Activated CD8-positive, alpha-beta T cell treated with anti-CD3 and anti-CD28 coated beads, Interleukin-2, amount 10 ng/mL, durations not matched to agents 7 days and 5 days (primary cell): ENCODE measurements around the gene KIFBP. TPM values are rescaled to one million over a fixed set of nuclear protein-coding genes. Genes with fewer than 3 reads are reported as not detected.
A peak's percentile ranks its signal among the peaks of the same experiment; 100 is the strongest.
"Not testable (repeated sequence)": the region's sequence is repeated elsewhere in the genome, so short reads cannot be mapped to it uniquely, and the experiment has no call there.

Experiments used
- ATAC-seq: fragments of 150-1000 bp; cut with Tn5 transposase; one replicate; pipeline ENCODE4 v1.10.0; 2021; ENCODE audit warnings: moderate library complexity
- CTCF ChIA-PET: fragments of 350-600 bp; sonication (Branson Sonifier 250); formaldehyde crosslinking; loops from one replicate; lab custom pipeline; 2021; ENCODE audit warnings: antibody characterized with exemption; lab: Charles Lee
- POLR2A ChIA-PET: fragments of 350-600 bp; sonication (Branson Sonifier 250); formaldehyde crosslinking; loops from one replicate; lab custom pipeline; 2021; ENCODE audit warnings: antibody characterized with exemption; lab: Charles Lee
- DNase-seq: peaks from one replicate; pipeline ENCODE4 v3.0.0-alpha.2; 2020
- H3K27ac Mint-ChIP-seq: one replicate; pipeline ENCODE4 v1.8.0; 2021; ENCODE audit warnings: mild to moderate bottlenecking, mixed read lengths
- H3K27me3 Mint-ChIP-seq: one replicate; pipeline ENCODE4 v1.8.0; 2021; ENCODE audit warnings: low read depth, mixed read lengths
- H3K36me3 Mint-ChIP-seq: one replicate; pipeline ENCODE4 v1.8.0; 2021; ENCODE audit warnings: low read depth, mixed read lengths
- H3K4me1 Mint-ChIP-seq: one replicate; pipeline ENCODE4 v1.8.0; 2021; ENCODE audit warnings: low read depth, mixed read lengths
- H3K4me3 Mint-ChIP-seq: one replicate; pipeline ENCODE4 v1.8.0; 2021; ENCODE audit warnings: mild to moderate bottlenecking, mixed read lengths
- H3K9me3 Mint-ChIP-seq: one replicate; pipeline ENCODE4 v1.8.0; 2022; ENCODE audit warnings: mixed read lengths; ENCODE audit not compliant: insufficient read depth
- total RNA-seq, 2 experiments: library from RNA; stranded (reverse); gene quantifications; one replicate each; pipeline ENCODE4 v1.2.3, GENCODE V29; 2021

KIFBP gene, protein sequence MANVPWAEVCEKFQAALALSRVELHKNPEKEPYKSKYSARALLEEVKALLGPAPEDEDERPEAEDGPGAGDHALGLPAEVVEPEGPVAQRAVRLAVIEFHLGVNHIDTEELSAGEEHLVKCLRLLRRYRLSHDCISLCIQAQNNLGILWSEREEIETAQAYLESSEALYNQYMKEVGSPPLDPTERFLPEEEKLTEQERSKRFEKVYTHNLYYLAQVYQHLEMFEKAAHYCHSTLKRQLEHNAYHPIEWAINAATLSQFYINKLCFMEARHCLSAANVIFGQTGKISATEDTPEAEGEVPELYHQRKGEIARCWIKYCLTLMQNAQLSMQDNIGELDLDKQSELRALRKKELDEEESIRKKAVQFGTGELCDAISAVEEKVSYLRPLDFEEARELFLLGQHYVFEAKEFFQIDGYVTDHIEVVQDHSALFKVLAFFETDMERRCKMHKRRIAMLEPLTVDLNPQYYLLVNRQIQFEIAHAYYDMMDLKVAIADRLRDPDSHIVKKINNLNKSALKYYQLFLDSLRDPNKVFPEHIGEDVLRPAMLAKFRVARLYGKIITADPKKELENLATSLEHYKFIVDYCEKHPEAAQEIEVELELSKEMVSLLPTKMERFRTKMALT
- 10 to 100 TPM; 13.7 to 16.5 TPM for total RNA-seq

DNA sequence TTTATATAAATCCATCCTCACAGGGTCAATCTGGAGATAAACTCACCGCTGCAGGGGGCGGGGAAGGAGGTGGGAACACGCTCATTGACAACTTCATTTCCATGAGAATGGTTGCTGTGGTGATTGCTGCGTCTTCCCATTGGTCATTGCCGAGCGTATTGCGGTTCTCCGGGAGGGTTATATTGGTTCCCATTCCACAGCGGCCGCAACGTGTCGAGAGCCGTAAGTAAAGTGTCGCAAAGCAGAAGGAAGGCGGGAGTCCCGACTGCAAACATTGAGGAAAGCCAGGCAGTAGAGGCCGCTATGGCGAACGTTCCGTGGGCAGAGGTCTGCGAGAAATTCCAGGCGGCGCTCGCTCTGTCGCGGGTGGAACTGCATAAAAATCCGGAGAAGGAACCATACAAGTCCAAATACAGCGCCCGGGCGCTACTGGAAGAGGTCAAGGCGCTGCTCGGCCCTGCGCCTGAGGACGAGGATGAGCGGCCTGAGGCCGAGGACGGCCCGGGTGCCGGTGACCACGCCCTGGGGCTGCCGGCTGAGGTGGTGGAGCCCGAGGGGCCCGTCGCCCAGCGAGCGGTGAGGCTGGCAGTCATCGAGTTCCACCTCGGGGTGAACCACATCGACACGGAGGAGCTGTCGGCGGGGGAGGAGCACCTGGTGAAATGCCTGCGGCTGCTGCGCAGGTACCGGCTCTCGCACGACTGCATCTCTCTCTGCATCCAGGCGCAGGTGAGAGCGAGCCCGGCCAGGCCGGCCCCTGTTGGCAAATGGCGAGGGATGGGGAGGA lies at the start of gene KIFBP:
Gene KIFBP (plus strand): TSS at position 274 of the 787 bp plus-strand sequence. CDS start 30 bp downstream, at position 304.
- Mint-ChIP-seq H3K36me3 (peaks cover 34% of the 10 kb centered on the region), H3K27ac (peak within 1 kb of the TSS; percentile 97)

DNA sequence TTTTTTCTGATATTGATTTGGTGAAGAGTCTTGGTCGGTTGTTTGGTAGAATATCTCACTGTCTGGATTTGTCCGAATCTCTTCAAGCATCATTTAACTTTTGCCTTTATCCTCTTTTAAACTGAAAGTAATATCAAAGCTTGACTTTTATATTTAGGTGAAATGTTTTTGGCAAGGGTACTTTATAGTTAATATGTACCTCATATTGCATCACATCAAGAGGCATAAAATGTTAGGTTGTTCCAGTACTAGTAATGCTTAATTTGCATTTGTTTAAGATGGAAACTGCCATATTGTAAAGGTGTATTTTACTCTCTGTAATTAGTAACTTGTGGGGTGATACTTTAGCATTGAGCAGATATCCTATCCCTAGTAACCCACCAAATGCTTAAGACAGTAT lies 49.7 kb upstream of the KIFBP start:
- Mint-ChIP-seq H3K36me3 (peaks cover 35% of the 10 kb centered on the region), H3K4me1 (peaks cover 3% of the 10 kb centered on the region), H3K27ac (no peak overlapping the region), H3K4me3 (no peak overlapping the region), H3K9me3 (no peaks in the 10 kb centered on the region), H3K27me3 (no peaks in the 10 kb centered on the region)
- DNase-seq (no peak), ATAC-seq (no peak)
- ChIA-PET POLR2A (no interaction called here), CTCF (no interaction called here)

More for the DNA sequence above, at the start of gene KIFBP:
- ChIA-PET CTCF (interaction anchor here (0.7 to 3.2 kb wide), 21 partner anchors 8 to 420 kb away, joined by 3 to 14 read pairs (median 4); partner anchors contain the start of gene DDX21), POLR2A (interaction anchor here (0.8 to 1.2 kb wide), 4 partner anchors 30 to 136 kb away, joined by 3 to 4 read pairs (median 4); partner anchors contain the start of gene SRGN)
- Mint-ChIP-seq H3K4me1 (peaks cover 46% of the 10 kb centered on the region), H3K9me3 (no peaks in the 10 kb centered on the region), H3K27me3 (no peaks in the 10 kb centered on the region), H3K4me3 (peak within 1 kb of the TSS; percentile 99)
- peak; percentile 90 for DNase-seq
- ATAC-seq = peak; percentile 88

DNA sequence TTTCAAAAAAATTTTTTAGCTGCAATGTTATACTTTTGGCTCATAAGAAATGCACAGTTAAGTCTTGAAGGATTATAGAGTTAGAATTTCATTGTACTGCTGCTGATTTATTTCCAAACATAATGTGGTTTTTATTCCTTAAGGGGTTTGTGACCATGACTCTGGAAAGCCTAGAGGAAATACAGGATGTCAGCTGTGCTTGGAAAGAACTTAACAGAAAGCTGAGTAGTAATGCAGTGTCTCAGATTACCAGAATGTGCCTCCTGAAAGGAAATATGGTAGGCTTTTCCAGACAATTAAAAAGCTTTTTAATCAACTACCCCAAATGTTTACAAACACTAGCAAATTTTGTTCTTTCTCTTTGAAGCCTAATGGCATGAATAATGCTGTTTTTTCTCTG lies 47.7 kb upstream of the KIFBP start:
- DNase-seq, ATAC-seq, H3K27me3 Mint-ChIP-seq, POLR2A ChIA-PET, H3K4me1 Mint-ChIP-seq, H3K27ac Mint-ChIP-seq, H3K4me3 Mint-ChIP-seq, H3K9me3 Mint-ChIP-seq: not testable (repeated sequence)
- peaks cover 35% of the 10 kb centered on the region for H3K36me3 Mint-ChIP-seq
- CTCF ChIA-PET = interaction anchor here (1.3 to 3.4 kb wide), 2 partner anchors 15 to 29 kb away, joined by 3 to 17 read pairs; partner anchors contain the start of gene DDX21

DNA sequence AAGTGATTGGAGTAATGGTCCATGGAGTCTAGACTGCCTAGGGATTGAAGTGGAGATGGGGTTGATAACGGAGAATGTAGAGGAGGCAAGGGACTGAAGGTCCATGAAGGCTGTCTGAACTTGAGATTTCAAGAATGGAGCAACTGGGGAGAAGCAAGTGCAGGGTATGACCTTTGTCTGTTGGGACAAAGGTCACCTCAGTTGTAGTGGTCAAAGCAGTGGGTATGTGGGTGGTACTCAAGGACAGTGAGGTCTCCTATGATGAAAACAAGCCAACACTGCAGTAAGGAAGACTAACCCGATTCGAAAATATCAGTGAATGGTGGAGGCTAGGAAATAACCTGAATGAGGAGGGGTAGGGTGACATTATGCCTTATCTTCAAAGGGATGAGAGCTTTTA lies 38.0 kb upstream of the KIFBP start:
- H3K36me3 Mint-ChIP-seq = peaks cover 29% of the 10 kb centered on the region
- ChIA-PET POLR2A (no interaction called here), CTCF (interaction anchor here (1.4 kb wide), 1 partner anchor 36 kb away, joined by 5 read pairs; no protein-coding TSS in a partner anchor)
- peaks cover 3% of the 10 kb centered on the region for H3K4me1 Mint-ChIP-seq
- DNase-seq = no peak
- no peaks in the 10 kb centered on the region for H3K9me3 Mint-ChIP-seq
- H3K4me3 Mint-ChIP-seq = no peak overlapping the region
- no peak overlapping the region for H3K27ac Mint-ChIP-seq
- no peak for ATAC-seq
- H3K27me3 Mint-ChIP-seq = no peaks in the 10 kb centered on the region

DNA sequence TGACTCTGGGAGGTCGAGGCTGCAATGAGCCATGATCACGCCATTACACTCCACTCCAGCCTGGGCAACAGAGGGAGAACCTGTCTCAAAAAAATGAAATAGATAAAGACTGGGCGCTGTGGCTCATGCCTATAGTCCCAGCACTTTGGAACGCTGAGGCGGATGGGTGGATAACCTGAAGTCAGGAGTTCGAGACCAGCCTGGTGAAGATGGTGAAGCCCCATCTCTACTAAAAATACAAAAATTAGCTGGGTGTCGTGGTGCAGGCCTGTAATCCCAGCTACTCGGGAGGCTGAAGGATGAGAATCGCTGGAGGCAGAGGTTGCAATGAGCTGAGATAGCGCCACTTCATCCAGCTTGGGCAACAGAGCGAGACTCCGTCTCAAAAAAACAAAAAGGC lies 33.7 kb upstream of the KIFBP start:
- Mint-ChIP-seq H3K9me3 (no peaks in the 10 kb centered on the region), H3K4me3 (peak overlapping the region; percentile 61), H3K4me1 (peaks cover 28% of the 10 kb centered on the region), H3K27ac (peak overlapping the region; percentile 80), H3K36me3 (peaks cover 37% of the 10 kb centered on the region), H3K27me3 (no peaks in the 10 kb centered on the region)
- ATAC-seq (no peak), DNase-seq (no peak)
- CTCF ChIA-PET = interaction anchor here (0.7 to 2.7 kb wide), 18 partner anchors 8 to 274 kb away, joined by 3 to 34 read pairs (median 5); no protein-coding TSS in a partner anchor
- POLR2A ChIA-PET = interaction anchor here (0.6 to 2.3 kb wide), 11 partner anchors 9 to 246 kb away, joined by 3 to 11 read pairs (median 5); partner anchors contain the start of gene DDX50

DNA sequence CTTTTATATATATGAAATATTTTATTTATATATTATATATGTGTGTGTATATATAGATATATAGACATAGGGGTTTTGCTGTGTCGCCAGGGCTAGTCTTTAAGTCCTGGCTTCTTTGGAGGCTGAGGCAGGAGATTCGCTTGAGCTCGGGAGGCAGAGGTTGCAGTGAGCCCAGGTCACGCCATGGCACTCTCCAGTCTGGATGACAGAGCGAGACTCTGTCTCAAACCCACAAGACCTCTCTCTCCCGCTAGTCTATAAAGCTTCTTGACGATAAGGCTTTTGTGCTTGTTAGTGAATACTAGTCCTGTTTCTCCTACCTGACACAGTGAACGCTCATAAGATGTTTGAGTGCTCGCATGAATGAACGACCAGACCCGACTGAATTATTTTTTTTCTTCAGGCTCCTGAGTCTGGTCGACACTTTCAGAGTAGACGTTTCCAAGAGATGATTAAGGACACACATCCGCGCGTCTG lies 33.2 kb upstream of the KIFBP start:
- peak overlapping the region; percentile 100 for H3K4me3 Mint-ChIP-seq
- H3K36me3 Mint-ChIP-seq = peaks cover 40% of the 10 kb centered on the region
- H3K27me3 Mint-ChIP-seq = no peaks in the 10 kb centered on the region
- H3K27ac Mint-ChIP-seq = peak overlapping the region; percentile 100
- peaks cover 31% of the 10 kb centered on the region for H3K4me1 Mint-ChIP-seq
- DNase-seq (no peak), ATAC-seq (peak; percentile 32)
- ChIA-PET POLR2A (interaction anchor here (0.6 to 2.3 kb wide), 20 partner anchors 9 to 273 kb away, joined by 3 to 11 read pairs (median 4); partner anchors contain the start of genes DDX50 and STOX1), CTCF (interaction anchor here (0.7 to 2.7 kb wide), 30 partner anchors 8 to 533 kb away, joined by 3 to 34 read pairs (median 5); partner anchors contain the start of gene STOX1)
- H3K9me3 Mint-ChIP-seq = no peaks in the 10 kb centered on the region

DNA sequence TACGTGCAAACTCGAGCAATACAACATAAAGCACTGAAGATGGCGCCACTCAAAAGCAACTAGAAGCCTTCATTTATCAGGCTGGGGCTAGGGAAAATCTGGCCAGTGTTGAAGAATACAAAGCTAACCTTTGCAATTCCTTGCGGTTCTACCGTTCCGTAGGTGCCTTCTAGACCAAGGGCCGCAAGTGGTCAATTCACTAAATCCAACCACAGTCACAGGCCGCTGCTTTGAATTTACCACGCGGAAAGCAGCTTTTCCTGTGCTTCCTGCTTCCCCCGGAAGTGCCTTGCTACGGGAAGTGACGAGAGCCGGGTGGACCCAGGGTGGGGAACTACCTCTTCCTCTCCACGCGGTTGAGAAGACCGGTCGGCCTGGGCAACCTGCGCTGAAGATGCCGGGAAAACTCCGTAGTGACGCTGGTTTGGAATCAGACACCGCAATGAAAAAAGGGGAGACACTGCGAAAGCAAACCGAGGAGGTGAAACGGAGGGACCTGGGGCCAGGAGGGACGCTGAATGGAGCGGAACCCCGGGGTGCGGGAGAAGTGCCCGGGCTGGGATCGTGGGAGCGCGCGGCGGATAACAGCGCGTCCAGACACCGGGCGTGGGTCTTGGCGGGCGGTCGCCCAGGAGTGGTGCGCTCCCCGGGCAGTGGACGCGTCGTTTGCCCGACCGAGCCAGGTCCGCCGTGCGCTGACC lies 32.6 kb upstream of the KIFBP start, which contains the start of gene DDX21:
Gene DDX21 (plus strand): TSS at position 339 of the 701 bp plus-strand sequence. CDS start 56 bp downstream, at position 395.
- ChIA-PET CTCF (interaction anchor here (0.7 to 2.7 kb wide), 29 partner anchors 9 to 534 kb away, joined by 3 to 34 read pairs (median 5); partner anchors contain the start of gene STOX1), POLR2A (interaction anchor here (0.6 to 2.3 kb wide), 21 partner anchors 9 to 273 kb away, joined by 3 to 11 read pairs (median 4); partner anchors contain the start of genes DDX50 and STOX1)
- no peaks in the 10 kb centered on the region for H3K9me3 Mint-ChIP-seq
- DNase-seq (peak; percentile 94), ATAC-seq (peak; percentile 85)
- peaks cover 31% of the 10 kb centered on the region for H3K4me1 Mint-ChIP-seq
- H3K4me3 Mint-ChIP-seq = peak within 1 kb of the TSS; percentile 100
- peaks cover 40% of the 10 kb centered on the region for H3K36me3 Mint-ChIP-seq
- H3K27me3 Mint-ChIP-seq = no peaks in the 10 kb centered on the region
- H3K27ac Mint-ChIP-seq = peak within 1 kb of the TSS; percentile 100

DNA sequence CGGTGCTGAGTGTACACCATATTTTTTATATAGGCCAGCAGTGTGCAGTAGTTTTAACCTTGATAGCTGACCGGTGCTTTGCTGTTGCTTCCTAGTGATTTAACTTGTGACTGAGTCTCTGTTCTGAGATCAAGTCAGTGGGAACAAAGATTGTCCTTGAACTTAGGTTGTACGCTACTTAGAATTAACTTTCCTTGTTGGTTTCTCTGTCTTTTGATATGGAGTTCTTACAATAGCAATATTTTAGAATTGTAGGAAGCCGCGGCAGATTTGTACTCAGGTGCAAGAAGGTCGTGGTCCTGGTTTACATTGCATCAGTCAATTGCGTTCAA lies 31.4 kb upstream of the KIFBP start:
- Mint-ChIP-seq H3K27ac (peak overlapping the region; percentile 100), H3K27me3 (no peaks in the 10 kb centered on the region), H3K4me3 (peak overlapping the region; percentile 100), H3K4me1 (peaks cover 40% of the 10 kb centered on the region), H3K36me3 (peaks cover 49% of the 10 kb centered on the region), H3K9me3 (no peaks in the 10 kb centered on the region)
- ChIA-PET CTCF (interaction anchor here (1.2 to 2.7 kb wide), 4 partner anchors 8 to 48 kb away, joined by 4 to 19 read pairs (median 12); no protein-coding TSS in a partner anchor), POLR2A (interaction anchor here (0.6 to 2.1 kb wide), 5 partner anchors 12 to 456 kb away, joined by 3 to 7 read pairs (median 3); no protein-coding TSS in a partner anchor)
- ATAC-seq (no peak), DNase-seq (no peak)

DNA sequence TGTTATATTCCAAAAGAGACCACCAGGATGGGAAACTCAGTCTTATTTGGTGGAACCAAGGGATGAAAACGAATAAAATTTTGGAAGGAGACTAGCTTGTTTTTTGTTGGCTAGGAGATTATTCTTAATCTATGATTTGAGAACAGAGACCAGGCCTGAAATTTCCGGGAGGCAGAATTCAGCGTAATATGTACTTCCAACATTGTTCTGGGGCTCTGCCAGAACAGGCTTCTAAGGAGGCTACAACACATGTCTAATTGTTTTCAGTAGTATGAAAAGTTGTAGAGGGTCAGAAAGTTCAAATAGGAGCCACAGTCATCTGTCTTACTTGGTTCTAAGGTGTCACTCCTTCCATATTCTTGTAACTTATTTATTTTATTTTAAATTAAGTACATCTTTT lies 30.9 kb upstream of the KIFBP start:
- no peaks in the 10 kb centered on the region for H3K9me3 Mint-ChIP-seq
- POLR2A ChIA-PET = interaction anchor here (0.6 to 0.9 kb wide), 2 partner anchors 20 to 456 kb away, joined by 3 to 4 read pairs; no protein-coding TSS in a partner anchor

More for the DNA sequence above, 30.9 kb upstream of the KIFBP start:
- Mint-ChIP-seq H3K4me1 (peaks cover 41% of the 10 kb centered on the region), H3K36me3 (peaks cover 50% of the 10 kb centered on the region), H3K4me3 (peak overlapping the region; percentile 100), H3K27ac (peak overlapping the region; percentile 100), H3K27me3 (no peaks in the 10 kb centered on the region)
- CTCF ChIA-PET = interaction anchor here (1.2 to 2.7 kb wide), 3 partner anchors 9 to 48 kb away, joined by 4 to 19 read pairs (median 7); no protein-coding TSS in a partner anchor
- no peak for DNase-seq
- ATAC-seq = no peak
